ENCODE results near the gene RPTOR.

Gene RPTOR

DNA sequence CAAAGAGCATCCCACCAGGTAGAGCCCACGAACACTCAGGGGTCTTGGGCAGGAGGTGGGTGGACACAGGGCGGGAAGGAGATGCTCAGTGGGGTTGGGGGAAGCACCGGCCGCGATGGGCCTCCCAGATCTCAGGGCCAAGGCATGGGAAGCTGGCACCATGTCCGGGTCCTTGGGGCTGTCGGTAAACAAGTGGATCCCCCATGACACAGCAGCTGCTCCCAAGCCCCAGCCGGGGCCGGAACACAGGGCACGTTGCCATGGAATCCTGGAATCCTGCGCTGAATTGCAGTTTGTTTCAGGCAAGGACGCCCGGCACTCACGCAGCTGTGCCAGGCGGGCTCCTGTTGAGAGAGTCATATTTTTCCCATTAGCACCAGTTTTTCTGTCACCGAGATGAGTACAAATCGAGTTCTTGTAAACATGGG, 424.0 kb downstream of the RPTOR start:
- Histone ChIP-seq H3K27ac (ENCODE audit: low read length) (no peak overlapping the region), H3K27me3 (ENCODE audit: insufficient read depth, low read length, poor library complexity) (no peaks in the 10 kb centered on the region), H3K9ac (ENCODE audit: low read depth, low read length) (no peak overlapping the region), H3K79me2 (ENCODE audit: insufficient read depth, low read length) (no peaks in the 10 kb centered on the region), H4K20me1 (ENCODE audit: insufficient read depth, low read length) (no peaks in the 10 kb centered on the region), H3K9me3 (ENCODE audit: insufficient read depth, low read length, severe bottlenecking) (no peaks in the 10 kb centered on the region), H2AFZ (ENCODE audit: low read depth, low read length) (no peak overlapping the region), H3K4me2 (ENCODE audit: insufficient read depth, low read length) (no peak overlapping the region), H3K4me3 (ENCODE audit: low read depth in 1 of 2, low read length in 2 of 2) (no peak overlapping the region), H3K36me3 (ENCODE audit: insufficient read depth, low read length) (peaks cover 23% of the 10 kb centered on the region), H3K4me1 (ENCODE audit: insufficient read depth, low read length) (no peaks in the 10 kb centered on the region)
- TF ChIP-seq, protein P1, sequence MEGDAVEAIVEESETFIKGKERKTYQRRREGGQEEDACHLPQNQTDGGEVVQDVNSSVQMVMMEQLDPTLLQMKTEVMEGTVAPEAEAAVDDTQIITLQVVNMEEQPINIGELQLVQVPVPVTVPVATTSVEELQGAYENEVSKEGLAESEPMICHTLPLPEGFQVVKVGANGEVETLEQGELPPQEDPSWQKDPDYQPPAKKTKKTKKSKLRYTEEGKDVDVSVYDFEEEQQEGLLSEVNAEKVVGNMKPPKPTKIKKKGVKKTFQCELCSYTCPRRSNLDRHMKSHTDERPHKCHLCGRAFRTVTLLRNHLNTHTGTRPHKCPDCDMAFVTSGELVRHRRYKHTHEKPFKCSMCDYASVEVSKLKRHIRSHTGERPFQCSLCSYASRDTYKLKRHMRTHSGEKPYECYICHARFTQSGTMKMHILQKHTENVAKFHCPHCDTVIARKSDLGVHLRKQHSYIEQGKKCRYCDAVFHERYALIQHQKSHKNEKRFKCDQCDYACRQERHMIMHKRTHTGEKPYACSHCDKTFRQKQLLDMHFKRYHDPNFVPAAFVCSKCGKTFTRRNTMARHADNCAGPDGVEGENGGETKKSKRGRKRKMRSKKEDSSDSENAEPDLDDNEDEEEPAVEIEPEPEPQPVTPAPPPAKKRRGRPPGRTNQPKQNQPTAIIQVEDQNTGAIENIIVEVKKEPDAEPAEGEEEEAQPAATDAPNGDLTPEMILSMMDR (IDR thresholded peaks at IDR 0.05; ENCODE audit: borderline replicate concordance, extremely low read depth, low read length, poor library complexity, severe bottlenecking): no peak
- no peak for TF ChIP-seq EZH2 (IDR thresholded peaks at IDR 0.05; ENCODE audit: borderline replicate concordance, low read depth, low read length, severe bottlenecking)
- DNase-seq (no peak), ATAC-seq (ENCODE audit: insufficient read depth, low read depth) (no peak)

DNA sequence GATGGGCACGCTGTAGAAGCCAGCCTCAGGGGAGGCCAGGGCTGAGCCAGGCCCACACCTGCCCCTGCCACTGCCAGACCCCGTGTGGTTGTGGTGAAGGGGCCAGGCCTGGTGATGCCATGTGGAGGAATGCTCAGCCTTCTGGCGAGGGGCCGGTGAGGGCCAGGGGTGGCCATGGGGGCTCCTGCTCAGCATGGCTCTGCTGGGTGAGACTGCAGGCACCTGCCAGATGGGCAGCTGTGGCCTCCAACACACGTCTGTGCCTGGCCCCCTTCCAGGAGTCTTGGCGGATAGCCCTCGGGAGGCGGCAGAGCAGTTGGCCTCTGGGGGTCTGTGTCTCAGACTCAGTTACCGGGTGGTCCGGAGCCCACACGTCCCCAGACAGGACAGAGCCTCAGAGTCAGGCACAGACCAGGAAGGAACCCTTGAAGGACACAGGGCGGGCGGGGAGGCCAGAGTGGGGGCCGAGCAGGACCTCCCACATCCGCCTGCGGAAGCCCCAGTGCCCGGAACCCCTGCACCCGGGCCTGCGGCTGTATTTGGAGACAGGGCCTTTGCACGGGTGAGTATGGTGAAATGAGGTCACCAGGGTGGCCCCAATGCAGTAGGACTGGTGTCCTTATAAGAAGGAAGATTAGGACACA, 424.5 kb downstream of the RPTOR start:
- no peak overlapping the region for H3K27ac ChIP-seq (ENCODE audit: low read length)
- no peak overlapping the region for H3K9ac ChIP-seq (ENCODE audit: low read depth, low read length)
- no peaks in the 10 kb centered on the region for H4K20me1 ChIP-seq (ENCODE audit: insufficient read depth, low read length)
- H3K9me3 ChIP-seq (ENCODE audit: insufficient read depth, low read length, severe bottlenecking): no peaks in the 10 kb centered on the region
- TF ChIP-seq, protein P1 (IDR thresholded peaks at IDR 0.05; ENCODE audit: borderline replicate concordance, extremely low read depth, low read length, poor library complexity, severe bottlenecking): no peak
- TF ChIP-seq EZH2 (IDR thresholded peaks at IDR 0.05; ENCODE audit: borderline replicate concordance, low read depth, low read length, severe bottlenecking): no peak
- H3K4me2 ChIP-seq (ENCODE audit: insufficient read depth, low read length): no peak overlapping the region
- DNase-seq: no peak
- H3K79me2 ChIP-seq (ENCODE audit: insufficient read depth, low read length): no peaks in the 10 kb centered on the region
- no peak overlapping the region for H3K4me3 ChIP-seq (ENCODE audit: low read depth in 1 of 2, low read length in 2 of 2)
- H3K27me3 ChIP-seq (ENCODE audit: insufficient read depth, low read length, poor library complexity): no peaks in the 10 kb centered on the region
- no peaks in the 10 kb centered on the region for H3K4me1 ChIP-seq (ENCODE audit: insufficient read depth, low read length)
- H3K36me3 ChIP-seq (ENCODE audit: insufficient read depth, low read length): peaks cover 20% of the 10 kb centered on the region
- peak; percentile 27; the same call in 2 of the 3 replicates for ATAC-seq (ENCODE audit: insufficient read depth, low read depth)
- no peak overlapping the region for H2AFZ ChIP-seq (ENCODE audit: low read depth, low read length)

- ATAC-seq (ENCODE audit: insufficient read depth, low read depth) (no peak), DNase-seq (no peak)
- Histone ChIP-seq H3K27ac (ENCODE audit: low read length) (no peak overlapping the region), H3K27me3 (ENCODE audit: insufficient read depth, low read length, poor library complexity) (no peaks in the 10 kb centered on the region), H4K20me1 (ENCODE audit: insufficient read depth, low read length) (no peaks in the 10 kb centered on the region), H3K4me2 (ENCODE audit: insufficient read depth, low read length) (no peak overlapping the region), H3K9ac (ENCODE audit: low read depth, low read length) (no peak overlapping the region), H3K36me3 (ENCODE audit: insufficient read depth, low read length) (peaks cover 15% of the 10 kb centered on the region), H3K4me1 (ENCODE audit: insufficient read depth, low read length) (no peaks in the 10 kb centered on the region), H3K9me3 (ENCODE audit: insufficient read depth, low read length, severe bottlenecking) (no peaks in the 10 kb centered on the region), H3K4me3 (ENCODE audit: low read depth in 1 of 2, low read length in 2 of 2) (no peak overlapping the region), H2AFZ (ENCODE audit: low read depth, low read length) (no peak overlapping the region), H3K79me2 (ENCODE audit: insufficient read depth, low read length) (no peaks in the 10 kb centered on the region)
- no peak for TF ChIP-seq EZH2 (IDR thresholded peaks at IDR 0.05; ENCODE audit: borderline replicate concordance, low read depth, low read length, severe bottlenecking)
- TF ChIP-seq, protein P1 (IDR thresholded peaks at IDR 0.05; ENCODE audit: borderline replicate concordance, extremely low read depth, low read length, poor library complexity, severe bottlenecking): no peak
Observed at GRCh38 chr17:80969674-80970043, 425.0 kb downstream of the RPTOR start.
